Suprapubic skin (tissue), 3 donors: ENCODE data around the gene DPYSL5.

Experiments used
- POLR2A ChIP-seq, 2 donors: fragments of 450-650 bp; IDR thresholded peaks; one replicate each; pipeline ENCODE4 v1.6.1; 2017; ENCODE audit warnings: antibody characterized with exemption in 2 of 2, mild to moderate bottlenecking in 2 of 2, moderate library complexity in 2 of 2
- TF ChIP-seq, protein P1 (sequence below), 2 donors: fragments of 200-600 bp in 1 of 2; fragments of 450-650 bp in 1 of 2; sonication (generic) in 1 of 2; IDR thresholded peaks; one replicate each; pipeline ENCODE4 v1.5.1; 2016 to 2019; ENCODE audit warnings: antibody characterized with exemption in 2 of 2, mild to moderate bottlenecking in 1 of 2, moderate library complexity in 1 of 2

DNA sequence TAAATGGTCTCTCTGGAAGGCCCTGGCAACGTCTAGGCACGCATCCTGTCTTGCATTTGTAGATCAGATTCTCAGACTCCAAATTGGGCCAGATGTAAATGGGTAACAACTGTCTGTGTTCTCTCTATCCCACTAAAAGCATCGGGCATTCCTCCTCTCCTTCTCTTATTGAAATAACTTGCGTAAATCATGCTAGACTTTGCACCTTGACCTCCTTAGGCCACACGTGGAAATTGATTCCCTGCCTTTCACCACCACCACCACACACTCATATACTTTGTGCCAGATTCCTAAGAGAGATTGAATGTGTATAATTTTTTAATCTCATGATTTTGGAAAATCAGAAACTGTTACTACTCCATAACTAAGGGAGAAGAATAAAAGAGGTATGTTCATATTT, 143.8 kb downstream of the DPYSL5 start:
- TF ChIP-seq, protein P1, sequence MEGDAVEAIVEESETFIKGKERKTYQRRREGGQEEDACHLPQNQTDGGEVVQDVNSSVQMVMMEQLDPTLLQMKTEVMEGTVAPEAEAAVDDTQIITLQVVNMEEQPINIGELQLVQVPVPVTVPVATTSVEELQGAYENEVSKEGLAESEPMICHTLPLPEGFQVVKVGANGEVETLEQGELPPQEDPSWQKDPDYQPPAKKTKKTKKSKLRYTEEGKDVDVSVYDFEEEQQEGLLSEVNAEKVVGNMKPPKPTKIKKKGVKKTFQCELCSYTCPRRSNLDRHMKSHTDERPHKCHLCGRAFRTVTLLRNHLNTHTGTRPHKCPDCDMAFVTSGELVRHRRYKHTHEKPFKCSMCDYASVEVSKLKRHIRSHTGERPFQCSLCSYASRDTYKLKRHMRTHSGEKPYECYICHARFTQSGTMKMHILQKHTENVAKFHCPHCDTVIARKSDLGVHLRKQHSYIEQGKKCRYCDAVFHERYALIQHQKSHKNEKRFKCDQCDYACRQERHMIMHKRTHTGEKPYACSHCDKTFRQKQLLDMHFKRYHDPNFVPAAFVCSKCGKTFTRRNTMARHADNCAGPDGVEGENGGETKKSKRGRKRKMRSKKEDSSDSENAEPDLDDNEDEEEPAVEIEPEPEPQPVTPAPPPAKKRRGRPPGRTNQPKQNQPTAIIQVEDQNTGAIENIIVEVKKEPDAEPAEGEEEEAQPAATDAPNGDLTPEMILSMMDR (IDR thresholded peaks at IDR 0.05), result no peak
- TF ChIP-seq POLR2A (IDR thresholded peaks at IDR 0.05), result no peak
